Thyroid gland (tissue), 4 donors: ENCODE data around the gene SPATA31D3.
"Not testable (repeated sequence)": the region's sequence is repeated elsewhere in the genome, so short reads cannot be mapped to it uniquely, and the experiment has no call there.

Experiments used
- CTCF ChIP-seq, 6 experiments: fragments of 200-600 bp in 3 of 6; fragments of 450-650 bp in 3 of 6; sonication (generic) in 3 of 6; IDR thresholded peaks; one replicate each; pipeline ENCODE4 v1.5.1; 2016 to 2019; ENCODE audit warnings: antibody characterized with exemption in 6 of 6, mild to moderate bottlenecking in 2 of 6, inconsistent platforms in 1 of 6, moderate library complexity in 1 of 6
- POLR2A ChIP-seq, 2 donors: fragments of 450-650 bp; IDR thresholded peaks; one replicate each; pipeline ENCODE4 v1.6.1; 2017; ENCODE audit warnings: antibody characterized with exemption in 2 of 2, mild to moderate bottlenecking in 2 of 2, moderate library complexity in 1 of 2

DNA sequence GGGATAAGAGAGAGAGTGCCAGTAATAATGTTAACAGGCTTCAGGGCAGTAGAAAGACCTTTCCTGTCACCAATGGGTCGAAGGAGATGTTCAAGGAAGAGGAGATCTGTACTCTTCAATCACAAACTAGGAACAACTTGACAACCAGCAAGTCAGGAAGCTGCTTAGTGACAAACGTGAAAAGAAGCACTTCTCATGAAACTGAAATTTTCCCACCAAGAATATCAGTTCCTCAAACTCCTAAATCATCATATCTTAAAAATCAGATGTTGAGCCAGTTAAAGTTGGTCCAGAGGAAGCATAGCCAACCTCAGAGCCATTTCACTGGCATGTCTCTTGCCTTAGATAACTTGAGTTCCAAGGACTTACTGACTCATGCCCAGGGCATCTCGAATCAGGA, 5.3 kb downstream of the SPATA31D3 start:
- TF ChIP-seq CTCF, POLR2A (IDR thresholded peaks at IDR 0.05): not testable (repeated sequence)
